SW480 (cell line): ENCODE data around the gene TCTA.
"Not testable (repeated sequence)": the region's sequence is repeated elsewhere in the genome, so short reads cannot be mapped to it uniquely, and the experiment has no call there.

Experiments used
- DNase-seq: peaks from one replicate; pipeline ENCODE4 v3.0.0-alpha.2; 2016; ENCODE audit warnings: low spot score

Gene TCTA, protein sequence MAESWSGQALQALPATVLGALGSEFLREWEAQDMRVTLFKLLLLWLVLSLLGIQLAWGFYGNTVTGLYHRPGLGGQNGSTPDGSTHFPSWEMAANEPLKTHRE

DNA sequence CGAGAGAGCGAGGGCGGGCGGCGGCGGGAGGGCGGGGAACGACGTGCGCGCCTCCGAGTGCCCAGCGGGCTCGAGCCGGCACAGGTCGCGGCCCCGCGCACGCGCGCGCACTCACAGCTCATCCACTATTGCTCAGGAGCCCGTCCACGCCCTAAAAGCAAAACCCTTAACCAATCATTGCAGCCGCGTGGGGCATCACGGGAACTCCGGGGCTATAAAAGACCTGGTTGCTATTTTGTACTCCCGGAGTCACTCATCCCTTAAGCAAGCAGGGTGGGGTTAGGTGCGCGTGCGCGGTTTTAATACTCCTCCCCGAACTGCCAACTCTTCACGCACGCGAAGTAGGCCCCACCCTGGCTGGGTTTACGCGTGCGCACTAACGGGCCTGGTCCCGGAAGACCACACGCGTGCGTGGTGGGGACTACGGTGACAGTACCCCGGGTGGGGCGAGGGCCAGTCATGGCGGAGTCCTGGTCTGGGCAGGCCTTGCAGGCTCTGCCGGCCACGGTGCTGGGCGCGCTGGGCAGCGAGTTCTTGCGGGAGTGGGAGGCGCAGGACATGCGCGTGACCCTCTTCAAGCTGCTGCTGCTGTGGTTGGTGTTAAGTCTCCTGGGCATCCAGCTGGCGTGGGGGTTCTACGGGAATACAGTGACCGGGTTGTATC lies at the start of gene TCTA, which contains the start of gene RHOA:
TCTA (plus strand) TSS at position 456 of the 664 bp plus-strand sequence; CDS start at position 460, 4 bp downstream.
RHOA (minus strand) TSS at position 9 of the 664 bp plus-strand sequence. CDS start 36,387 bp downstream, outside the sequence.
- DNase-seq = peak; percentile 100

DNA sequence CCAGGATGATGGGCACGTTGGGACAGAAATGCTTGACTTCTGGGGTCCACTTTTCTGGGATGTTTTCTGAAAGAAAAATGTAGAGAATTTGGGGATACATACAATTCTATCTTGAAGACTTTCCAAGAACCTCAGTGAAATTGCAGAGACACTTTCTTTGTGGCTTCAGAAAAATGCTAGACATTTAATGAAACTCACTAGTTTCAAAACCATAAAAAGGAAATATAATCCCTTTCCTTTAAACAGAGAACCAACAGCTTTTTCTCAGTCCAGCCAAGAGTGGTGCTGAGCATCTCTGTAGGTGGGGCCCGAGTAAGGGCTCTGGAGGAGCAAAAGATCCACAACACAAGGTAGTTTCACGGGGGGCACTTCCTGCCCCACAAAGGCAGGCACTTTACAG lies 49.7 kb upstream of the TCTA start:
- no peak for DNase-seq

DNA sequence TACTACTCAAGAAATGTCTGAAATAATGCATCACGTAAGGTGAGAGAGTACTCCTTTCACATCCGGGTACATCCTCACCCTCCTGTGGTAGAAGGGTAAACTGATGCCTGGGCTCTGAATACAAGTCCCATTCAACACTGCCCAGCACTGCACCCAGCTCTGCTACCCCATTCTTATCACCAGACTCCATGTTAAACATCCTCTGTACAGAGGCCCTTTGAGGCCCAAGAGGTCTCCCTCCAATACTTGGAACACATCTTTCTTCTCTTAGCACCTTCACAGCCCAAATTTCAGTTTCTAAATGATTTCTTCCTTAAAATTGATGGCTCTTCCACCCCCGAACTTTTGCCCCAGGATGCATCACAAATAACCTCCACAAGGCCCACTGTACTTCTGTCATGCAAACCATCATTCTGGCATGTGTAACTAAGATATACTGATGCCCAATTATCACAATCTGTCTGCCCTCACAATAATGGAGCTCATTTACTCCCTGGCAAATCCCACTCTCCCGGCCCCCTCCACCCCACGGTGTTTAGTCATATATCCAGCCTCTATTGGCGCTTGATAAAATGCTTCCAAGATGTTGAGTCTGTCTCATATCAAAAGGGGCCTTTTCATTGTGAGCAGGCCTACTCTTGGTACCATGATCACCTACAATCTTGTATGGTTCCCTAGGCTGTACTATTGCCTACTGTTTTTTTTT lies 41.5 kb upstream of the TCTA start:
- DNase-seq = no peak

DNA sequence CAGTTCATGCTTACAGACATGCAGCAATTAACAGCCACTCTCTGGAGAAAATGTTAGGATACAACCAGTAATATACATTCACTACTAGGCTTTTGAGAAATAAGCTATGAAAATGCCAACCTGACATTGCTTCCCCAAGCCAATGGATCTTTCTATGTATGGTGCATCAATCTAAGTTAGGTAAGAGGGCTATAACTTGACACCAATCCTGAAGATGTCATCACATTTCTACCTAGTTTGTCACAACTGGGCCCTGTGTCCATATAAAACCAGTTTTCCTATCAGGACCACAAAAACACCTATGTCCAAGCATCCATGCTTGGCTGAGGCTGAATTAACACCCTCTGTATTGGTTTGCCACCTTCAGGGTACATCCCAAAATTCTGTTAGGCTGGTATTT lies 40.3 kb upstream of the TCTA start:
- DNase-seq = no peak

DNA sequence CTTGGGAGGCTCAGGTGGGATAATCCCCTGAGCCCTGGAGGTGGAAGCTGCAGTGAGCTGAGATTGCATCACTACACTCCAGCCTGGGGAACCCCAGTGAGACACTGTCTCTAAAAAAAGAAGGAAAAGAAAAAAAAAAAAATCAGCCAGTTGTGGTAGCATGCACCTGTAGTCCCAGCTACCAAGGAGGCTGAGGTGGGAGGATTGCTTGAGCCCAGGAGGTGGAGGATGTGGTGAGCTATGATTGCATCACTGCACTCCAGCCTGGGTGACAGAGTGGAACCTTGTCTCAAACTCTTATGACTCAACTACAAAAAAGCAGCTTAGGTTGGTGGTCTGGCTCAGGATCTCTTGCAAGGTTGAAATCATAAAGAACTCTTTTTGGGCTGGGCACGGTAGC lies 34.7 kb upstream of the TCTA start:
- DNase-seq = no peak

DNA sequence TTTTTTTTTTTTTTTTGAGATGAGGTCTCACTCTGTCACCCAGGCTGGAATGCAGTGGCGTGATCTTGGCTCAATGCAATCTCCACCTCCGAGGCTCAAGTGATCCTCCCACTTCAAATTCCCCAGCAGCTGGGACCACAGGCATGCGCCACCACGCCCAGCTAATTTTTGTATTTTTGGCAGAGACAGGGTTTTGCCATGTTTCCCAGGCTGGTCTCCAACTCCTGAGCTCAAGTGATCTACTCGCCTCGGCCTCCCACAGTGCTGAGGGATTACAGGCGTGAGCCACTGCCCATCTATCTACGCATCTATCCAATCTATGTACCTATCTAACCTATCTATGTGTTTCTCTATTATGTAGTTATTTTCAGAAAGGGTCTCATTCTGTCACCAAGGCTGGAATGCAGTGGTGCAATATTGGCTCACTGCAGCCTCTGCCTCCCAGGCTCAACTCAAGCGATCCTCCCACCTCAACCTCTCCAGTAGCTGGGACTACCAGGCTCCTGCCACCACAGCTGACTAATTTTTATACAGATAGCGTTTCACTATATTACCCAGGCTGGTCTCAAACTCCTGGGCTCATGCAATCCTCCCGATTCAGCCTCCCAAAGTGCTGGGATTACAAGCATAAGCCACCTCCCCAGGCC lies 33.9 kb upstream of the TCTA start:
- peak; percentile 33 for DNase-seq

DNA sequence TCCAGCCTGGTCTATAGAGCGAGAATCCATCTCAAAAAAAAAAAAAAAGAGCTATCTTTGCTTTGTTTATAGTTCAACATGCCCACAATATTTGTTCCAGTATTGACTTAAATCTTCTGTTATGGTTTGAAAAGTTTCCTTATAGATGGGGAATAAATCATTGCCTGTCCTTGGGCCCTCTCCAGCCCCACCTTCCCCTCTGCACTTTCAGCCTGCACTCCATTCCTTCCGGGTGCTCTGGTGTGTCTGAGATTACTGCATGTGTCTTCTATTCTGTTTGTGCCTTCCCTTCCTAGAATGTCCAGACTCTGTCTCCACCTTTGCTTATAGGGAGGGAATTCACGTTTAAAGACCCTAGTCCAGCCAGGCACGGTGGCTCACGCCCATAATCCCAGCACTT lies 28.8 kb upstream of the TCTA start:
- no peak for DNase-seq

DNA sequence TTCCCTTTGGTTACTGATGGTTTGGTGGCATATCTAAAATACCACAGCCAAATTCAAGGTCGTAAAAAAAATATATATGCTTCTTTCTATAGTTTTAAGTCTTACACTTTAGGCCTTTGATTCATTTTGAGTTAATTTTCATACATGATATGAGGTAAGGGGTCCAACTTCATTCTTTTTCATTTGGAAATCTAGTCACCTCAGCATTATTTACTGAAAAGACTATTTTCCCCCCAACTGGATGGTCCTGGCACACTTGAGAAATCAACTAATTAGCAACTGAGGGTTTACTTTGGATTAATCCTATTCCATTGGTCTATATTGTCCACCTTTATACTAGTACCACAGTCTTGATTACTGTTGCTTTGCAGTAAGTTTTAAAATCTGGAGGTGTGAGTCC lies 26.6 kb upstream of the TCTA start:
- no peak for DNase-seq

DNA sequence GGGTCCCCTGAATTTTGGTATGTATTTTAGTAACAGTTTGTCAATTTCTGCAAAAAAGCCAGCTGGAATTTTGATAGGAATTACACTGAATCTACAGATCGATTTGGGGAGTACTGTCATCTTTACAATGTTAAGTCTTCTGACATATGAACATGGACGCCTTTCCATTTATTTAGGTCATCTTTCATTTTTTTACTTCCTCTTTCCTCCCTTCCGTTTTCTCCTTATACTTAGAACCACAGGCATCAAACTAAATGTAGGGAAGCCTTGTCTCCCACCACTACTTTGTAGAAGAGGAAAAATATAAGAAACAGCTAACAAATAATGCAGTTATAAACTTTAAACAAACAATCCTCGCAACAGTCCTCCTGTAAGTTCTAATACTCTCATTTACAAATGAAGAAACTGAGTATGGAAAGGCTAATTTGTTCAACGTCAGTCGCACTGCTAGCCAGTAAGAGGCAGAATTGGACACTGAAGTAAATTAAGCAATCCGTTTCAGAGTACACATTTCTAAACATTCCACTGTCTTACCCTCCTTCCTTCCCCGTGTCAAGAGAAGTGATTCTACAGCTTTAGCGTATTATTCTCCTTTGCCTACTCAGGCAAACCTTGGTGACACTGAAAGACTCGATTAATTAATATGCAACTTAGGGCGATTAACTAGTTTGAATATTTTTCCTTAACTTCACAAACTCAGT lies 26.0 kb upstream of the TCTA start:
- no peak for DNase-seq

DNA sequence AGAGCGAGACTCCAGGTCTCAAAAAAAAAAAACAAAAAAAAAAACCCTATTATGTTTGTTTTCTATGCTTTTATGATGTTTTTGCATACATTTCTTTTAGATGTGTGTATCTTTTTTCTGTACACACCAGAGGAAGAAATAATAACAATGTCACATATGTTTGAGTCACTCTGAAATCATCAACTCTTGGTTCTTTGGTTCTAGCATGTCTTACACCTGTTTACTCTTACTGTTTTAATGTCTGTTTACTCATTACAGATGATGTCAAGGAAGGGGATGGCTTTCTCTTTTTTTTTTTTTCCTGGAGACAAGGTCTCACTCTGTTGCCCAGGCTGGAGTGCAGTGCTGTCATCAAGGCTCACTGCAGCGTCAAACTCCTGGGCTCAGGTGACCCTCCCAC lies 24.5 kb upstream of the TCTA start:
- DNase-seq = no peak

DNA sequence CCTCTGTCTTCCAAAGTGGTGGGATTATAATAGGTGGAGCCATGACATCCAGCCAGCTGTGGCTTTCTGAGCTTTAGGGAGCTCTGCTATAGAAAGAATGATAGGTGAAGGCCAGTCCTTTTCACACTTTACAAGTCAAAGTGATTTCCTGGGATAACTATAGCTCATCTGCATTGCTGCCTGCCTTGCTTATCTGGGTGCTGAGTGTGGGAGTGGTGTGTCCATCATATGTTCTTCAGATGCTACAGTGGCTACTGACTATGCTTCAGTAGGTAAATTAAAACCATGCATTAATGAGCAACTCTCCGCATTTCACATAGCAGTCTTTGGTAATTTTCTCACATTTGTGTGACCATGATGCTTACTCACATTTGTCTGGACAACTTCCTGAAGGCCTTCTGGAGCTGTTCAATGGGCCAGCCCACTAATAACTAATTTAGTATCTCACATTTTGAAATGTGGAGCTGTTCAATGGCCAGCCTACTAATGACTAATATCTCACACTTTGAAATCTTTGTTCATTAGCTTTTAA lies 23.9 kb upstream of the TCTA start:
- no peak for DNase-seq

DNA sequence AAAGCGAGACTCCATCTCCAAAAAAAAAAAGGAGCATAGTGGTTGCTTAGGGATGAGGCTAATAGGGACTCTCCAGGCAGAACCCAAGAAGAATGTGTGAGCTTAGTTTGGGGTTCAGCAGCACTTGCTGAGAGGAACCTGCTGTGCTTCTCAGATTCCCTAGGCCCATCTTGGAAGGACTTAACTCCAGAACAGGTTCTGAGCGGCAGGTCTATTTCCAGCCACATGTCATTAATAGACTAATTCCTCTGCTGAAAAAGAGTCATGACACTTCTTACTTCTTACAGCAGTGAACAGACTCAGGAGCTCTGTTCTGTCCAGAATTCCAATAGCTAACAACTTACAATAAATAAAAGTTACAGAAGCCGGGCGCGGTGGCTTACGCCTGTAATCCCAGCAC lies 22.9 kb upstream of the TCTA start:
- no peak for DNase-seq

DNA sequence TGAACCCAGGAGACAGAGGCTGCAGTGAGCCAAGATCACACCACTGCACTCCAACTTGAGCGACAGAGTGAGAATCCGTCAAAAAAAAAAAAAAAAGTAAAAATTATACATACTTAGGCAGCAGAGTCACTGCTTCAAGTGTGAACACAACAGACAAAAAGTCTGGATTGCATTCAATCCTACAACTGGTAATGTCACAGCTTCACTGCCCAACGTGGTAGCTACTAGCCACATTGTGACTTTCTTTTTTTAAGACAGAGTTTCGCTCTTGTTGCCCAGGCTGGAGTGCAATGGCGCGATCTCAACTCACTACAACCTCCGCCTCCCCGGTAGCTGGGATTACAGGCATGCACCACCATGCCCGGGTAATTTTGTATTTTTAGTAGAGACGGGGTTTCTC lies 20.9 kb upstream of the TCTA start:
- DNase-seq = not testable (repeated sequence)

DNA sequence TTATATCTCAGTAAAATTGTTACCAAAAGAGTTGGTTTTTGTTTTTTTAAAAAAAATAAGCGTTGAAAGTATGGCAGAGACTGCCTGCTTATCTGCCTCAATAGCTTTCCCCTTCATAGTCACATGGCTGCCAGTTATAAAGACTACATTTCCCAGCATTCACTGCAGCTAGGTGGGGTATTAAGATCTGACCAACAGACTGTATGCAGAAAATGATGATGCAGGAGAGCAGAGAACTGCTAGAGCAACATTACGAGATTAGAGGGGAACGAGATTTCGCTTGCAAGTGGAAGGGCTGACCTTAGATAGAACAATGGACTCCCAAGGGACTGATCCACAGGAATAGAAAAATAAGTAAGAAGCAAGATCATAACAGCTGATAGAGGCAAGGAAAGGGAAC lies 14.8 kb upstream of the TCTA start:
- DNase-seq = peak; percentile 35

DNA sequence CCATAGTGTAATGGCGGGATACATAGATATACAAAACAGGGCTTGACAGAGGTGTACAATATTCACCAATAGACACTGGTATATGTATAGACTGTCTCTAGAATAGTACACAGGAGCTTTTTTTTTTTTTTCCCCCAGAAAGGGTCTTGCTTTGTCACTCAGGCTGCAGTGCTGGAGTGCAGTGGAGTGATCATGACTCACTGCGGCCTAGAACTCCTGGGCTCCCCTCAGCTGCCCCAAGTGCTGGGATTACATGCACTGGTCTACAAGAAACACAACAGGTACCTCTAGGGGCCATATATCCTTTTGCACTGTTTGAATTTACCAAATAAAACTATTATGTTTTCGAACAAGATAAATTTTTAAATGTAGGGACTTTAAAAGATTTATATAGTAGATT lies 12.8 kb upstream of the TCTA start:
- DNase-seq = no peak

DNA sequence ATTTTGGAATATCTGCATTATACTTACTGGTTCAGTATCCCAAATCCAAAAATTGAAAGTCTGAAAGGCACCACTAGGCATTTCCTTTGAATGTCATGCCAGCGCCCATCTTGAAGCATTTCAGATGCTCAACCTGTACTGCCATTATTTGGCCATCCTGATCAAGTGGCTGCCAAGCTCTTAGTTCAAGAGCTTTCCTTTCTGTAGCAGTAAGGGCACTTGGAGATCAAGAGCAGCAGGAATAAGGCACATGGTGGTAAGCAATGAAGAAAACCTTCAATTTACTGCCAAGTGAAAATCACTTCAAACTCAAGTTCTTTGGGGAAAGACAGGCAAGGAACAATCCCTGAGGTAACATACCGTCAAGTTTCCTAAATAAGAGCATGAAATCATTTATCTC lies 10.5 kb upstream of the TCTA start:
- DNase-seq = no peak

DNA sequence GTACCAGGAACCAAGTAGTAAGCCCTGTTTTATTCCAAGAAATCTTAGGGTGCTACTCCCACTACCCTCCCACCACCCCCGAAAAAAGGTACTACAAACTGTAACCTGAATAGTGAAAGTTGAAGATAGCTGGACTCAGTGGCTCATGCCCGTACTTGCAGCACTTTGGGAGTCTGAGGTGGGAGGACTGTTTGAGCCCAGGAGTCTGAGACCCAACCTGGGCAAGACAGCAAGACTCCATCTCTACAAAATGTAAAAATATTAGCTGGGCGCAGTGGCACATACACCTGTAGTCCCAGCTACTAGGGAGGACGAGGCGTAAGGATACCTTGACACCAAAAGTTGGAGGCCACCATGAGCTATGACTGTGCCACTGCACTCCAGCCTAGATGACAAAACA lies 8.3 kb upstream of the TCTA start:
- DNase-seq = no peak

DNA sequence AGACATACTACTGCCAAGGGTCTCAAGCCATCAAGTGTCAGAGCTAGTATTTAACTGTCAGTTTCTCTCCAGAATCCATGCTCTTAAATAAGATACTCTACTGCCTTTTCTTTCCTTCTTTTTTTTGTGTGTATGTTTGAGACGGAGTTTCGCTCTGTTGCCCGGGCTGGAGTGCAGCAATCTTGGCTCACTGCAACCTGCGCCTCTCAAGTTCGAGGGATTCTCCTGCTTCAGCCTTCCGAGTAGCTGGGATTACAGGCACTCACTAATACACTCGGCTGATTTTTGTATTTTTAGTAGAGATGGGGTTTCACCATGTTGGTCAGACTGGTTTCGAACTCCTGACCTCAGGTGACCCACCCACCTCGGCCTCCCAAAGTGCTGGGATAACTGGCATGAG lies 6.7 kb upstream of the TCTA start:
- not testable (repeated sequence) for DNase-seq

DNA sequence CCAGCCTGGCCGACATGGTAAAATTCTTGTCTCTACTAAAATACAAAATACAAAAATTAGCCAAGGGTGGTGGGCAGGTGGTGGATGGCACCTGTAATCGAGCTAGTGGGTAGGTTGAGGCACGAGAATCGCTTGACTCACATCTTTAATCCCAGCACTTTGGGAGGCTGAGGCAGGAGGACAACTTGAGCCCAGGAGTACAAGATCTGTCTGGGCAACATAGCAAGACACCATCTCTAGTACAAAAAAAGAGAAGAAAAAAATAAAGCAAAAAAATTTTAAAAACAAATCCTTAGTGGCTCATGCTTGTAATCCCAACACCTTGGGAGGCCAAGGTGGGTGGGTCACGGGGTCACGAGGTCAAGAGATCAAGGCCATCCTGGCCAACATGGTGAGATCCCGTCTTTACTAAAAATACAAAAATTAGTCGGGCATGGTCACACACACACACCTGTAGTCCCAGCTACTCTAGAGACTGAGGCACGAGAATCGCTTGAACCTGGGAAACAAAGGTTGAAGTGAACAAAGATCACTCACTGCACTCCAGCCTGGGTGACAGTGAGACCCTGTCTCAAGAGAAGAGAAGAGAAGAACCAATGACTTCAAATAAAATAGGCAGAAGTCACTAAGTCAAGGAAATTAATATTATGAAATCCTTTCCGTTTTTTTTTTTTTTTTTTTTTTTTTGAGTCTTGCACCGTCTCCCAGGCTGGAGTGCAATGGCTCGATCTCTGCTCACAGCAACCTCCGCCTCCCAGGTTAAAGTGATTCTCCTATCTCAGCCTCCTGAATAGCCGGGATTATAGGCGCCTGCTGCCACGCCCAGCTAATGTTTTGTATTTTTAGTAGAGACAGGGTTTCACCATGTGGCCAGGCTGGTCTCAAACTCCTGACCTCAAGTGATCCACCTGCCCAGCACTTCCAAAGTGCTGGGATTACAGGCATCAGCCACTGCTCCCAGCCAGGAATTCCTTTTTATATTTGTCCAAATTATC lies 5.4 kb upstream of the TCTA start:
- DNase-seq = no peak

DNA sequence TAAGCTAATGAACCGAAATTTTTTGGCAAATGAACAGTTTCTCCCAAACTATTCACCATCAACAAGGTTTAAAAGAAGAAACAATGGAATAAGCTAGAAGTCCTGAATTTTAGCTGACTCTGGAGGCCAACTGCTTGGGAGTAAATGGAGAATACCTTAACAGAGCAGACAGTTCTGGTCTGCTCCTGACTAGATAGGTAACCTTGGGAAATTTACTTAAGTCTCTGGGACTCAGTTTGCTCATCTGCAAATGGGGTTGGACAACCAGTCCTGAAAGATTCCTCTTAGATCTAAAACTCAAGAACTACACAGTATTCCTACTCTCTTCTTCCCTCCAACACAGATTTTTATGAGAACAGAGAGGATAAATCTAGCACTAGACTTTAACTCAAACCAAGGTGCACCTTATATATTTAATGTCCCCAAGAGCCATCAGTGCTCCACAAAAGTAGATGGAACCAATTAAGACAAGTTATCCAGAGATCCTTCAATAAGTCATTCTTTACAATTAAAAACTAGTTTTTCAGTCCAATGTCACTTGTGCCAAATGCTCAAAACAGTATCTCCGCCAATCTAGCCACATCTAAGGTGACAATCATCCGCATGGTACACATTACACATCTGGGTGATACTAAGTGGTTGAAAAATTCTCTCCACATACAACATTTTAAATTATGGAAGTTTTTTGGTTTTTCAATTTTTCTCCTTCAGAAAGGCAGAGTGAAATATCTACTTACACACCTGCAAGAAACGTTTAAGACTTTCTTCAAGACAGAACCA lies 2.0 kb upstream of the TCTA start:
- no peak for DNase-seq
